Stomach (tissue), 9 donors: ENCODE measurements around the gene CHRM5. TPM values are rescaled to one million over a fixed set of nuclear protein-coding genes. Genes with fewer than 3 reads are reported as not detected.

Source experiments
- DNase-seq, 2 donors: peaks; one replicate each; pipeline versions ENCODE4 v3.0.0 to v3.0.0-alpha.2; 2013 to 2019
- H3K27ac ChIP-seq, 5 donors: fragments of 200-600 bp in 4 of 5; sonication (generic) in 4 of 5; one replicate each; pipeline ENCODE4 v1.5.1; 2013 to 2019; ENCODE audit warnings: mild to moderate bottlenecking in 1 of 5, moderate library complexity in 1 of 5
- H3K27me3 ChIP-seq, 3 donors: fragments of 200-600 bp; sonication (generic); one replicate each; pipeline ENCODE4 v1.5.1; 2017 to 2019; ENCODE audit warnings: mixed run types in 1 of 3
- H3K36me3 ChIP-seq, 4 donors: fragments of 200-600 bp; sonication (generic); 1 replicate in 3 of 4; 2 replicates in 1 of 4; pipeline ENCODE4 v1.5.1; 2016 to 2019
- H3K4me1 ChIP-seq, 4 donors: fragments of 200-600 bp; sonication (generic); one replicate each; pipeline ENCODE4 v1.5.1; 2016 to 2019
- H3K4me3 ChIP-seq, 4 donors: fragments of 200-600 bp; sonication (generic) in 3 of 4; one replicate each; pipeline ENCODE4 v1.5.1; 2016 to 2019; ENCODE audit warnings: mild to moderate bottlenecking in 1 of 4
- H3K9me3 ChIP-seq, 4 donors: fragments of 200-600 bp; sonication (generic); one replicate each; pipeline ENCODE4 v1.5.1; 2016 to 2019
- EP300 ChIP-seq: sonication (generic); formaldehyde crosslinking; IDR thresholded peaks from one replicate; pipeline ENCODE4 v1.6.1; 2017; ENCODE audit warnings: antibody characterized with exemption
- POLR2A ChIP-seq, 4 donors: fragments of 450-650 bp; IDR thresholded peaks; one replicate each; pipeline ENCODE4 v1.6.1; 2016; ENCODE audit warnings: antibody characterized with exemption in 4 of 4, control low read depth in 2 of 4, mild to moderate bottlenecking in 1 of 4, moderate library complexity in 1 of 4
- POLR2AphosphoS5 ChIP-seq, 3 donors: sonication (generic); formaldehyde crosslinking; IDR thresholded peaks; one replicate each; pipeline ENCODE4 v1.6.1; 2016; ENCODE audit warnings: antibody characterized with exemption in 3 of 3
- WGBS, 5 donors: extraction: QIAGEN DNeasy Blood & Tissue Kit in 3 of 5; methylation state at CpG; one replicate each; pipeline versions ENCODE4 v1.1.5 to v1.1.7; 2013 to 2018; 5-methylcytosine and 5-hydroxymethylcytosine counted together
- intact Hi-C: fragments of 100-400 bp; cut with DNase I; formaldehyde crosslinking; loops from one replicate; pipeline ENCODE4 v1.15.1; 2023; ENCODE audit warnings: low total_unique reads
- polyA plus RNA-seq, 3 donors: library from polyadenylated mRNA; stranded (reverse); fragments of 200-250 nt; gene quantifications; one replicate each; pipeline ENCODE4 v1.2.3, GENCODE V29; 2013
- total RNA-seq, 5 donors: library from RNA; depleted of rRNA; stranded (reverse); fragments of >200 nt; gene quantifications; one replicate each; pipeline versions ENCODE4 v1.1.0 to v1.2.3, GENCODE V29; 2014 to 2016
- TF ChIP-seq, protein P1 (sequence below), 7 experiments: fragments of 450-650 bp in 4 of 7; fragments of 200-600 bp in 3 of 7; sonication (generic) in 3 of 7; IDR thresholded peaks; one replicate each; pipeline ENCODE4 v1.5.1; 2016 to 2019; ENCODE audit warnings: antibody characterized with exemption in 7 of 7, control low read depth in 2 of 7, mild to moderate bottlenecking in 1 of 7
- donor health status: healthy with polysubstance abuse.
- donor health status: Bipolar disorder and iron deficiency.
- donor health status: healthy.

CHRM5 gene
- total and polyA plus RNA-seq, 8 donors, result not detected

DNA sequence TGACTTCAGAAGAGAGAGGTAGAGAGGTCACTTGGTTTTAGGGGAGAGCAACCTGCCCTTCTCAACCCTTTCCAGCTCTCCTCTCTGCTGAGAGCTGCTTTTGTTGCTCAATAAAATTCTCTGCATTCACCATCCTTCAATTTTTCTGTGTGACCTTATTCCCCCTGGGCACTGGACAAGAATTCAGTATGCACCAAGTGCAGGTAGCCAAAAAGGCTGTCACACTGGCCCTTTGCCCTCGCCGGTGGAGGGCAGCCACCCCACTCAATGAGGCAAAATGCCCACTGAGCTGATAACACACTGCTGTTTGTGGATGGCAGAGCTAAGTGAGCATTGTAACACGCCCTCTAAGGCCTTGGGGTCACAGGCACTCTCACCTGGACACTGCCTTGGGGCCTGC lies 146.4 kb downstream of the CHRM5 start:
- H3K36me3 ChIP-seq, result no peaks in the 10 kb centered on the region
- intact Hi-C loops, result no loop called here
- no peak overlapping the region for H3K4me3 ChIP-seq
- peaks cover 0 to 5% (median 0%) of the 10 kb centered on the region in 3 donors for H3K27me3 ChIP-seq
- H3K27ac ChIP-seq, result no peak overlapping the region
- no peak for TF ChIP-seq POLR2A (IDR thresholded peaks at IDR 0.05)
- no peak for TF ChIP-seq EP300
- TF ChIP-seq, protein P1, sequence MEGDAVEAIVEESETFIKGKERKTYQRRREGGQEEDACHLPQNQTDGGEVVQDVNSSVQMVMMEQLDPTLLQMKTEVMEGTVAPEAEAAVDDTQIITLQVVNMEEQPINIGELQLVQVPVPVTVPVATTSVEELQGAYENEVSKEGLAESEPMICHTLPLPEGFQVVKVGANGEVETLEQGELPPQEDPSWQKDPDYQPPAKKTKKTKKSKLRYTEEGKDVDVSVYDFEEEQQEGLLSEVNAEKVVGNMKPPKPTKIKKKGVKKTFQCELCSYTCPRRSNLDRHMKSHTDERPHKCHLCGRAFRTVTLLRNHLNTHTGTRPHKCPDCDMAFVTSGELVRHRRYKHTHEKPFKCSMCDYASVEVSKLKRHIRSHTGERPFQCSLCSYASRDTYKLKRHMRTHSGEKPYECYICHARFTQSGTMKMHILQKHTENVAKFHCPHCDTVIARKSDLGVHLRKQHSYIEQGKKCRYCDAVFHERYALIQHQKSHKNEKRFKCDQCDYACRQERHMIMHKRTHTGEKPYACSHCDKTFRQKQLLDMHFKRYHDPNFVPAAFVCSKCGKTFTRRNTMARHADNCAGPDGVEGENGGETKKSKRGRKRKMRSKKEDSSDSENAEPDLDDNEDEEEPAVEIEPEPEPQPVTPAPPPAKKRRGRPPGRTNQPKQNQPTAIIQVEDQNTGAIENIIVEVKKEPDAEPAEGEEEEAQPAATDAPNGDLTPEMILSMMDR (IDR thresholded peaks at IDR 0.05), result no peak
- no peak for TF ChIP-seq POLR2AphosphoS5 (IDR thresholded peaks at IDR 0.05)
- H3K9me3 ChIP-seq, result no peaks in the 10 kb centered on the region
- DNase-seq, result no peak
- WGBS, 5 donors, result 45 to 80% (median 58%) methylated on average over 2 to 3 of the region's 3 CpGs
- no peaks in the 10 kb centered on the region for H3K4me1 ChIP-seq

DNA sequence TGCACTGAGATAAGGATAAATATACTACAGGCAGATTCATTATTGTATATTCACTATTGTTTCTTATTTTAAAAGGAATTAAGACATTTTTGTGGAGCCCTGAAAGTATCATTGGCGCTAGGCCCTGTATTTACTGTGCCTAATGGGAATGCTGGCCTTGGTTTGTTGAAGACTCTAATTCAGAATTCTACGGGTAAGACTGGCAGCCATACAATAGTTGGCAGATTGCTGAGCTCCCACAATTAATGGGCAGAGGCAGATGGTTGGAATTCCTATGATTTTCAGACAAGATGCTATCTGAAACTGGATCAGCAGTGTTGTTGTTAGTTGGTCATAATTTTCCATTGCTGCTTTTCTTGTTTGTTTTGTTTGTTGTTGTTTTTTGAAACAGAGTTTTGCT lies 148.3 kb downstream of the CHRM5 start:
- no peaks in the 10 kb centered on the region for H3K4me1 ChIP-seq
- 69 to 82% (median 73%) methylated on average over 2 of the region's 2 CpGs for WGBS, 5 donors
- peaks cover 0 to 5% (median 0%) of the 10 kb centered on the region in 3 donors for H3K27me3 ChIP-seq
- H3K36me3 ChIP-seq, result no peaks in the 10 kb centered on the region
- H3K4me3 ChIP-seq, result no peak overlapping the region
- TF ChIP-seq POLR2A (IDR thresholded peaks at IDR 0.05), result no peak
- TF ChIP-seq, protein P1 (IDR thresholded peaks at IDR 0.05), result no peak
- TF ChIP-seq EP300, result no peak
- TF ChIP-seq POLR2AphosphoS5 (IDR thresholded peaks at IDR 0.05), result no peak
- intact Hi-C loops, result no loop called here
- H3K27ac ChIP-seq, result no peak overlapping the region
- H3K9me3 ChIP-seq, result no peaks in the 10 kb centered on the region
- DNase-seq, result peak in 1 of 2 donors; percentile 32

Other genes with a start within 250 kb of the CHRM5 start
- gene AVEN, start 70.7 kb downstream of the CHRM5 start, total RNA-seq, result 10 to 100 TPM in 4 of 5 donors, not detected in 1; 13.2 to 89.8 (median 26.8) TPM
- 10 to 100 TPM in 2 of 3 donors, 1 to 10 TPM in 1; 8.6 to 15.4 (median 14.4) TPM for gene AVEN, start 70.7 kb downstream of the CHRM5 start, polyA plus RNA-seq
- gene EMC7, start 133.4 kb downstream of the CHRM5 start, total RNA-seq, result 10 to 100 TPM; 23.2 to 54.7 (median 31.5) TPM
- gene EMC7, start 133.4 kb downstream of the CHRM5 start, polyA plus RNA-seq, result 10 to 100 TPM; 35.3 to 73.5 (median 39.0) TPM
- 1 to 10 TPM in 2 of 5 donors, under 1 TPM in 2, not detected in 1; 0.58 to 1.9 (median 1.4) TPM for gene PGBD4, start 133.6 kb downstream of the CHRM5 start, total RNA-seq
- gene PGBD4, start 133.6 kb downstream of the CHRM5 start, polyA plus RNA-seq, result under 1 TPM; 0.15 to 0.78 (median 0.44) TPM
- gene KATNBL1, start 241.6 kb downstream of the CHRM5 start, total RNA-seq, result 100 to 1,000 TPM in 1 of 5 donors, 10 to 100 TPM in 4; 53.0 to 105 (median 84.9) TPM
- 10 to 100 TPM; 19.4 to 19.7 (median 19.5) TPM for gene KATNBL1, start 241.6 kb downstream of the CHRM5 start, polyA plus RNA-seq